A549 (cell line): ENCODE measurements around the gene DEPDC5. TPM values are rescaled to one million over a fixed set of nuclear protein-coding genes. Genes with fewer than 3 reads are reported as not detected.

Experiments
- ATAC-seq, 2 experiments: fragments of 200-7000 bp in 1 of 2; fragments of >200 bp in 1 of 2; cut with Nextera tagmentation in 1 of 2; cut with Tn5 transposase in 1 of 2; 3 replicates each; pipeline versions ENCODE4 v1.8.0 to v1.9.1; 2018 to 2020; ENCODE audit warnings: mild to moderate bottlenecking in 1 of 2, moderate library complexity in 1 of 2
- CTCF ChIA-PET: fragments of 300-600 bp; sonication (Branson Sonifier 250); formaldehyde crosslinking; extraction: SDS; loops from one replicate; lab custom pipeline; 2021; ENCODE audit warnings: antibody characterized with exemption, inconsistent platforms; lab: Yijun Ruan, JAX
- POLR2A ChIA-PET: fragments of 350-600 bp; formaldehyde crosslinking; extraction: SDS; loops from one replicate; lab custom pipeline; 2021; ENCODE audit warnings: antibody characterized with exemption, inconsistent platforms; lab: Yijun Ruan, JAX
- DNase-seq, 2 experiments: peaks; one replicate each; pipeline versions ENCODE4 v3.0.0 to v3.0.0-alpha.2; 2011 to 2016; ENCODE audit warnings: low read depth in 1 of 2, low spot score in 1 of 2
- FAIRE-seq: peaks from 2 replicates; lab custom pipeline; 2011; peaks lifted over from hg19 to GRCh38; lab: Jason Lieb, UNC
- H3K27ac ChIP-seq, 2 experiments: fragments of >200 bp; sonication (Bioruptor Twin); formaldehyde crosslinking; 3 replicates each; pipeline ENCODE4 v1.5.1; 2016 to 2017
- H3K4me1 ChIP-seq: fragments of >200 bp; sonication (Bioruptor Twin); formaldehyde crosslinking; 3 replicates; pipeline ENCODE4 v1.6.1; 2016
- H3K4me2 ChIP-seq: fragments of >200 bp; sonication (Bioruptor Twin); formaldehyde crosslinking; 3 replicates; pipeline ENCODE4 v1.6.1; 2016
- H3K4me3 ChIP-seq: fragments of >200 bp; sonication (Bioruptor Twin); formaldehyde crosslinking; 3 replicates; pipeline ENCODE4 v1.5.1; 2016
- H3K9me3 ChIP-seq: fragments of >200 bp; sonication (Bioruptor Twin); formaldehyde crosslinking; 3 replicates; pipeline ENCODE4 v1.6.1; 2016
- ATOH8 ChIP-seq: fragments of 250-450 bp; sonication (Bioruptor Pico); IDR thresholded peaks from 2 replicates; pipeline ENCODE4 v1.5.0; 2020; ENCODE audit warnings: low read depth, mild to moderate bottlenecking, moderate library complexity
- BCL3 ChIP-seq: fragments of >200 bp; sonication (Bioruptor Twin); formaldehyde crosslinking; IDR thresholded peaks from 3 replicates; pipeline ENCODE4 v1.6.1; 2016
- BHLHE40 ChIP-seq: IDR thresholded peaks from 2 replicates; pipeline ENCODE4 v1.6.1; 2012; ENCODE audit warnings: low read depth, low read length, inconsistent platforms
- CBX2 ChIP-seq: fragments of 200-600 bp; sonication (generic); IDR thresholded peaks from 2 replicates; pipeline ENCODE4 v1.6.1; 2016; ENCODE audit warnings: low read depth, mild to moderate bottlenecking, borderline replicate concordance
- CTCF ChIP-seq: fragments of >200 bp; sonication (Bioruptor Twin); formaldehyde crosslinking; IDR thresholded peaks from 3 replicates; pipeline ENCODE4 v1.5.1; 2016
- EHF ChIP-seq: fragments of 250-450 bp; sonication (Bioruptor Pico); IDR thresholded peaks from 2 replicates; pipeline ENCODE4 v1.5.0; 2020; ENCODE audit warnings: mild to moderate bottlenecking
- EHMT2 ChIP-seq: fragments of 200-600 bp; sonication (generic); IDR thresholded peaks from 2 replicates; pipeline ENCODE4 v1.6.1; 2016; ENCODE audit warnings: antibody characterized with exemption, low read depth, mild to moderate bottlenecking, moderate library complexity
- ELK1 ChIP-seq: fragments of 150-350 bp; IDR thresholded peaks from 2 replicates; pipeline ENCODE4 v1.6.1; 2014; ENCODE audit warnings: low read depth, mild to moderate bottlenecking, low read length
- EP300 ChIP-seq, 2 experiments: fragments of >200 bp; sonication (Bioruptor Twin); formaldehyde crosslinking; IDR thresholded peaks; 2 replicates in 1 of 2; 3 replicates in 1 of 2; pipeline ENCODE4 v1.6.1; 2016 to 2017
- FOSB ChIP-seq: fragments of 250-450 bp; sonication (Bioruptor Pico); IDR thresholded peaks from 2 replicates; pipeline ENCODE4 v1.5.0; 2020; ENCODE audit warnings: mild to moderate bottlenecking, moderate library complexity
- FOXS1 ChIP-seq: fragments of 250-450 bp; sonication (Bioruptor Pico); IDR thresholded peaks from 2 replicates; pipeline ENCODE4 v1.5.0; 2020; ENCODE audit warnings: mild to moderate bottlenecking, moderate library complexity
- HDAC2 ChIP-seq: fragments of 200-600 bp; sonication (generic); IDR thresholded peaks from 2 replicates; pipeline ENCODE4 v1.6.1; 2016
- HEYL ChIP-seq: fragments of 250-450 bp; sonication (Bioruptor Pico); IDR thresholded peaks from 2 replicates; pipeline ENCODE4 v1.8.0; 2021; ENCODE audit warnings: mild to moderate bottlenecking, moderate library complexity
- HOXB5 ChIP-seq: fragments of 250-450 bp; sonication (Bioruptor Pico); IDR thresholded peaks from 2 replicates; pipeline ENCODE4 v1.5.0; 2020; ENCODE audit warnings: mild to moderate bottlenecking, moderate library complexity
- JUN ChIP-seq, 2 experiments: fragments of >200 bp; sonication (Bioruptor Twin); formaldehyde crosslinking; IDR thresholded peaks; 2 replicates in 1 of 2; 3 replicates in 1 of 2; pipeline ENCODE4 v1.6.1; 2016 to 2017
- JUNB ChIP-seq: fragments of >200 bp; sonication (Bioruptor Twin); formaldehyde crosslinking; IDR thresholded peaks from 2 replicates; pipeline ENCODE4 v1.6.1; 2016
- KDM5A ChIP-seq: fragments of 200-600 bp; sonication (generic); IDR thresholded peaks from 2 replicates; pipeline ENCODE4 v1.6.1; 2016; ENCODE audit warnings: antibody characterized with exemption, mild to moderate bottlenecking
- MAFK ChIP-seq: fragments of 450-650 bp; IDR thresholded peaks from 2 replicates; pipeline ENCODE4 v1.6.1; 2014; ENCODE audit not compliant: partially characterized antibody
- MAX ChIP-seq: IDR thresholded peaks from 2 replicates; pipeline ENCODE4 v1.6.1; 2012
- MAZ ChIP-seq: fragments of 150-350 bp; IDR thresholded peaks from 2 replicates; pipeline ENCODE4 v1.6.1; 2014; ENCODE audit warnings: antibody characterized with exemption, low read depth, low read length, borderline replicate concordance
- NFE2L2 ChIP-seq: fragments of 150-350 bp; conservative IDR thresholded peaks from 2 replicates; pipeline ENCODE4 v1.6.1; 2014; ENCODE audit warnings: low read length
- PHF8 ChIP-seq: fragments of 200-600 bp; sonication (generic); IDR thresholded peaks from 2 replicates; pipeline ENCODE4 v1.6.1; 2016; ENCODE audit warnings: low read depth, mild to moderate bottlenecking, antibody characterized with exemption, moderate library complexity, borderline replicate concordance
- POLR2AphosphoS2 ChIP-seq: conservative IDR thresholded peaks from 2 replicates; pipeline ENCODE4 v1.6.1; 2012; ENCODE audit warnings: low read length, improper control_type of control experiment, inconsistent platforms
- RAD21 ChIP-seq, 2 experiments: fragments of >200 bp in 1 of 2; sonication (Bioruptor Twin) in 1 of 2; formaldehyde crosslinking in 1 of 2; IDR thresholded peaks in 1 of 2; conservative IDR thresholded peaks in 1 of 2; 2 replicates in 1 of 2; 3 replicates in 1 of 2; pipeline ENCODE4 v1.6.1; 2012 to 2018; ENCODE audit warnings: inconsistent platforms in 1 of 2
- RARB ChIP-seq: fragments of 250-450 bp; sonication (Bioruptor Pico); IDR thresholded peaks from 2 replicates; pipeline ENCODE4 v1.8.0; 2021; ENCODE audit warnings: mild to moderate bottlenecking, moderate library complexity
- RCOR1 ChIP-seq: fragments of 150-350 bp; IDR thresholded peaks from 2 replicates; pipeline ENCODE4 v1.6.1; 2014; ENCODE audit warnings: antibody characterized with exemption, low read length, low read depth
- RFX5 ChIP-seq: fragments of 450-650 bp; IDR thresholded peaks from 2 replicates; pipeline ENCODE4 v1.7.1; 2014; ENCODE audit warnings: antibody characterized with exemption, mild to moderate bottlenecking, moderate library complexity
- SMC3 ChIP-seq: fragments of >200 bp; sonication (Bioruptor Twin); formaldehyde crosslinking; IDR thresholded peaks from 3 replicates; pipeline ENCODE4 v1.6.1; 2018; ENCODE audit warnings: inconsistent platforms
- SREBF2 ChIP-seq: fragments of 450-650 bp; IDR thresholded peaks from 2 replicates; pipeline ENCODE4 v1.6.1; 2014; ENCODE audit warnings: mild to moderate bottlenecking, moderate library complexity
- TFCP2L1 ChIP-seq: fragments of 250-450 bp; sonication (Bioruptor Pico); IDR thresholded peaks from 2 replicates; pipeline ENCODE4 v1.5.0; 2021; ENCODE audit warnings: mild to moderate bottlenecking
- USF2 ChIP-seq: fragments of 450-650 bp; IDR thresholded peaks from 2 replicates; pipeline ENCODE4 v1.6.1; 2014; ENCODE audit warnings: antibody characterized with exemption
- ZSCAN20 ChIP-seq: fragments of 250-450 bp; sonication (Bioruptor Pico); IDR thresholded peaks from 2 replicates; pipeline ENCODE4 v1.8.0; 2022; ENCODE audit warnings: mild to moderate bottlenecking, moderate library complexity
- WGBS: methylation state at CpG from one replicate; pipeline ENCODE4 v1.1.6; 2017; ENCODE audit errors: missing lambda C conversion rate; 5-methylcytosine and 5-hydroxymethylcytosine counted together
- polyA plus RNA-seq, 4 experiments: library from polyadenylated mRNA; depleted of rRNA in 3 of 4; stranded (reverse); fragments of >200 nt; fragmentation: RNase III in 1 of 4; extraction: RNeasy Plus Mini Kit Qiagen cat#74134 plus additional on column Dnase treatment in 1 of 4; gene quantifications; 2 replicates in 3 of 4; 3 replicates in 1 of 4; pipeline ENCODE4 v1.2.3, GENCODE V29; 2011 to 2017

The DEPDC5 gene
- polyA plus RNA-seq, 2 of the 4 experiments (the other 2 are of a cell fraction): 4.4 to 10.1 TPM

GRCh38 chr22:31816750-31817149 lies 62.9 kb downstream of the DEPDC5 start:
- POLR2A ChIA-PET: no interaction called here
- H3K27ac ChIP-seq: no peak overlapping the region
- H3K4me1 ChIP-seq: no peaks in the 10 kb centered on the region
- TF ChIP-seq HOXB5 (CRISPR knock-in tag): no peak
- peak; percentile 50 for TF ChIP-seq MAFK
- TF ChIP-seq RARB (CRISPR knock-in tag): no peak
- no peak for TF ChIP-seq JUN (IDR thresholded peaks at IDR 0.05)
- TF ChIP-seq RFX5: no peak
- no peak for TF ChIP-seq PHF8
- no peak for TF ChIP-seq HEYL
- no peak for TF ChIP-seq MAZ
- TF ChIP-seq POLR2AphosphoS2: no peak
- no peak for TF ChIP-seq USF2
- TF ChIP-seq HDAC2: no peak
- TF ChIP-seq RCOR1: no peak
- TF ChIP-seq NFE2L2: peak; percentile 77
- TF ChIP-seq RAD21 (conservative IDR thresholded peaks at IDR 0.05 in 1 of 2, IDR thresholded peaks at IDR 0.05 in 1 of 2): no peak
- TF ChIP-seq JUNB: no peak
- TF ChIP-seq SMC3: no peak
- no peak overlapping the region for H3K4me3 ChIP-seq
- H3K9me3 ChIP-seq: no peaks in the 10 kb centered on the region
- 83% methylated on average over 4 of the region's 4 CpGs for WGBS
- FAIRE-seq (no peak), ATAC-seq (no peak), DNase-seq (no peak)
- H3K4me2 ChIP-seq: no peak overlapping the region
- CTCF ChIA-PET: interaction anchor here (0.6 to 0.7 kb wide), 2 partner anchors 32 to 54 kb away, joined by 3 read pairs; no protein-coding TSS in a partner anchor

- POLR2A ChIA-PET: no interaction called here
- no peak for FAIRE-seq
- TF ChIP-seq BHLHE40 (no peak), EHF (CRISPR knock-in tag) (no peak), USF2 (no peak), ATOH8 (no peak), KDM5A (no peak), EHMT2 (no peak), CBX2 (no peak), HOXB5 (CRISPR knock-in tag) (no peak), CTCF (no peak), MAX (no peak), FOSB (CRISPR knock-in tag) (no peak), HEYL (no peak), SREBF2 (no peak), TFCP2L1 (no peak), EP300 (IDR thresholded peaks at IDR 0.05) (no peak), BCL3 (no peak), ZSCAN20 (CRISPR knock-in tag) (no peak), ELK1 (no peak), FOXS1 (no peak)
Observed at GRCh38 chr22:31818481-31819392, 64.9 kb downstream of the DEPDC5 start.

More at GRCh38 chr22:31818481-31819392, 64.9 kb downstream of the DEPDC5 start:
- Histone ChIP-seq H3K4me1 (no peaks in the 10 kb centered on the region), H3K27ac (no peak overlapping the region), H3K9me3 (no peaks in the 10 kb centered on the region), H3K4me2 (no peak overlapping the region), H3K4me3 (no peak overlapping the region)
- ATAC-seq (no peak), DNase-seq (peak in 1 of 2 experiments; percentile 12)
- CTCF ChIA-PET: interaction anchor here (0.6 to 0.9 kb wide), 2 partner anchors 13 to 78 kb away, joined by 3 read pairs; no protein-coding TSS in a partner anchor
- WGBS: 83% methylated on average over 10 of the region's 10 CpGs
